Upper lobe of left lung (tissue), 4 donors: ENCODE results near the gene EPN1.

ENCODE experiments used
- EP300 ChIP-seq, 4 donors: sonication (generic); formaldehyde crosslinking; IDR thresholded peaks; one replicate each; pipeline ENCODE4 v1.5.1; 2017; ENCODE audit warnings: antibody characterized with exemption in 4 of 4, control low read depth in 2 of 4
- POLR2A ChIP-seq, 4 donors: fragments of 450-650 bp; IDR thresholded peaks; one replicate each; pipeline ENCODE4 v1.5.1; 2016 to 2017; ENCODE audit warnings: antibody characterized with exemption in 4 of 4, mild to moderate bottlenecking in 2 of 4
- TF ChIP-seq, protein P1 (sequence below), 6 experiments: fragments of 450-650 bp in 4 of 6; fragments of 200-600 bp in 2 of 6; sonication (generic) in 2 of 6; IDR thresholded peaks; one replicate each; pipeline ENCODE4 v1.5.1; 2016 to 2019; ENCODE audit warnings: antibody characterized with exemption in 6 of 6

- TF ChIP-seq EP300 (IDR thresholded peaks at IDR 0.05) (no peak), POLR2A (IDR thresholded peaks at IDR 0.05) (no peak)
- TF ChIP-seq, protein P1, sequence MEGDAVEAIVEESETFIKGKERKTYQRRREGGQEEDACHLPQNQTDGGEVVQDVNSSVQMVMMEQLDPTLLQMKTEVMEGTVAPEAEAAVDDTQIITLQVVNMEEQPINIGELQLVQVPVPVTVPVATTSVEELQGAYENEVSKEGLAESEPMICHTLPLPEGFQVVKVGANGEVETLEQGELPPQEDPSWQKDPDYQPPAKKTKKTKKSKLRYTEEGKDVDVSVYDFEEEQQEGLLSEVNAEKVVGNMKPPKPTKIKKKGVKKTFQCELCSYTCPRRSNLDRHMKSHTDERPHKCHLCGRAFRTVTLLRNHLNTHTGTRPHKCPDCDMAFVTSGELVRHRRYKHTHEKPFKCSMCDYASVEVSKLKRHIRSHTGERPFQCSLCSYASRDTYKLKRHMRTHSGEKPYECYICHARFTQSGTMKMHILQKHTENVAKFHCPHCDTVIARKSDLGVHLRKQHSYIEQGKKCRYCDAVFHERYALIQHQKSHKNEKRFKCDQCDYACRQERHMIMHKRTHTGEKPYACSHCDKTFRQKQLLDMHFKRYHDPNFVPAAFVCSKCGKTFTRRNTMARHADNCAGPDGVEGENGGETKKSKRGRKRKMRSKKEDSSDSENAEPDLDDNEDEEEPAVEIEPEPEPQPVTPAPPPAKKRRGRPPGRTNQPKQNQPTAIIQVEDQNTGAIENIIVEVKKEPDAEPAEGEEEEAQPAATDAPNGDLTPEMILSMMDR (IDR thresholded peaks at IDR 0.05), result peak; percentile 84 to 94 (median 90)
Measured at GRCh38 chr19:55632463-55632834, 42.6 kb upstream of the EPN1 start.
